Hindlimb muscle (tissue), 1 donor: ENCODE data around the gene EHMT1. TPM values are rescaled to one million over a fixed set of nuclear protein-coding genes. Genes with fewer than 3 reads are reported as not detected.
"Not testable (repeated sequence)": the region's sequence is repeated elsewhere in the genome, so short reads cannot be mapped to it uniquely, and the experiment has no call there.

Experiments
- DNase-seq: peaks from one replicate; pipeline ENCODE4 v3.0.0-alpha.2; 2013
- polyA plus RNA-seq: library from polyadenylated mRNA; unstranded; fragments of 120-200 nt; gene quantifications from one replicate; pipeline ENCODE4 v1.2.1, GENCODE V29; 2013; ENCODE audit not compliant: insufficient read length

EHMT1 gene
- polyA plus RNA-seq, 1 donor, result 50.4 TPM

DNA sequence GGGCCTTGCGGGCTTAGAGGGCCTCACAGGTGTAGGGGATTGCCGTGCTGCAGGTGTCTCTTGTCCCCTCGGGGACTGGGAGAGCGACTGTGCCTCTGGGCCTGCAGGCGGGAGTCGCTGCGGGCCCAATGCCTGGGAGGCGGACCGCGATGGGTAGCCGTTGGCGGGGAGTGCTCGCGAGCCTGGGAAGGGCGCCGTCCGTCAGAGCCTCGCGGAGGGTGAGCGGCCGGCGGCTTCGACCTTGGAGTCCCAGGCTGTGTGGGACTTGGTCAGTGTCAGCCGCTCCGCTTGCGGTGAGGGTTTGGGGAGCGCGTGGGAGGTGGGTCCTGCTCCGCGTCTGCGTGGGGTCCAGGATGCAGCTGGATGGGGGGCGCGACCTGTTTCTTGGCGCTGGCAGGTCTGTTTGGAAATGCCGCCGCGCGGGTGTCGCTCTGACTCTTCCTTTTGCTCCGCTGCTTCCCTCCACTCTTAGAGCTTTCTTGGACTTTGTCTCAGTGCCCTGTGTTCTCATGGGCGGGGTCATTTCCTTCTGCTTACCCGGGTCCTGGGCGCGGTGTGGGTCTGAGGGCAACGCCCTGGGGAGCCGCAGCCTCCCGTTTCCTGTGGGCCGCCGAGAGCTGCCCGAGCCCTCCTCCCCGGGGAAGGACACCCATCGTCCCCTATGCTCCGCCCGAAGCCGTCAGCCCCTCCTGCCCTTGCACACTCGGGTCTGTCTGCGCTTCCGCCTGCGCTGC, 169.9 kb downstream of the EHMT1 start:
- no peak for DNase-seq

DNA sequence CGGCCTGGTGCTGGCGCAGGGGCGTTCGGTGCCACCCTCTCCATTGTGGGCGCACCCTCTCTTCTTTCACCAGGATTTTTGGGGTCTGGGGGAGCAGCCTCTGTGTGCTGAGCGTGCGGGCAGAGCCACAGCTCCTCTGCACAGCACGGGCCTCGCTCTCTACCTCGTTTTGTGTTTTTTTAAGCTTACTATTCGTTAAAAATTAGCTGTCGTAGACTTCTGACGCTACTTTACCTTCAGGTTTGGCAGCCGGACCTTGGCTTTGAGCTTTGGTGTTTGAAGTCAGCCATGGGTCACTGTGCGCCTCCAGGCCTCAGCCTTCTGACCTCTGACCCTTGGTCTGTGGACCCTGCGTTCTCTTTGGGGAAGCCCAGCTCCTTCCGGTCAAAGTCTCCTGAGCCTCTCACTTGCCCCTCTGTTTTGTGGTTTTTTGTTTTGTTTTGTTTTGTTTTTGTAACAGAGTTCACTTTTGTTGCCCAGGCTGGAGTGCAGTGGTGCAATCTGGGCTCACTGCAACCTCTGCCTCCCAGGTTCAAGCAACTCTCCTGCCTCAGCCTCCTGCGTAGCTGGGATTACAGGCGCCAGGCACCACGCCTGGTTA, 170.6 kb downstream of the EHMT1 start:
- DNase-seq, result no peak

DNA sequence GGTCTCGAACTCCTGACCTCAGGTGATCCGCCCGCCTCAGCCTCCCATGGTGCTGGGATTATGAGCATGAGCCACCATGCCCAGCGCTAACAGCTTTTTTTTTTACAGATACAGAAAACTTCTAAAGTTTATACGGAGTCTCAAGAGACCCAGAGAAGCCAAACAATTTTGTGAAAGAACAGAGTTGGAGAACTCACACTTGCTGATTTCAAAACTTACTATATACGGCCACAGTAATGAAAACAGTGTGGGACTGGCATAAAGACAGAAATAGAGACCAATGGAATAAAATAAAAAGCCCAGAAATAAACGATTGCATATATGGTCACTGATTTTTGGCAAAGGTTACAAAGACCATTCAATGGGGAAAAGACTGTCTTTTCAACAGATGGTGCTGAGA, 173.1 kb downstream of the EHMT1 start:
- no peak for DNase-seq

DNA sequence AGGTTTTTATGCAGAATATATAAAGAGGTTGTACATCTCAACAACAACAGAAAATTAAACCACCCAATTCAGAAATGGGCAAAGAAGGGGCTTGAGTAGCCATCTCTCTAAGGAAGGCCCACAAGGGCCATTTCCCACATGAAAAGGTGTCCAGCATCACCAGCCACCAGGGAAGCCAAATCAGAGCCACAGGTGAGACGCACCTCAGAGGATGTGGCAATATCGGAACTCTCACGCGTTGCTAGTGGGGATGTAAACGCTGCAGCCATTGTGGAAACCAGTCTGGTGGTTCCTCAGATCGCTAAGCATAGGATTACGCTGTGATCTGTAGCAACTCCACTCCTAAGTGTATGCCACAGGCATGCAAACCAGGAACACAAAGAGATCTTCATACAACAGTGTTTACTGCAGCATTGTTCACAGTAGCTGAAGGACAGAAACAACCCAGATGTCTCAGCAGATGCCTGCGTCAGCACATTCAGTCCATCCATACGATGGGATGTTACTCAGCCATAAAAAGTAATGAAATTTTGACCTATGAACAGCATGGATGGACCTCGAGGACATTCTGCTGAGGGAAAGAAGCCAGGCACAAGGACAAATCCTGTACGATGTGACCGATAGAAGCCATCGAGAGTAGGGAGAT, 174.5 kb downstream of the EHMT1 start:
- no peak for DNase-seq

DNA sequence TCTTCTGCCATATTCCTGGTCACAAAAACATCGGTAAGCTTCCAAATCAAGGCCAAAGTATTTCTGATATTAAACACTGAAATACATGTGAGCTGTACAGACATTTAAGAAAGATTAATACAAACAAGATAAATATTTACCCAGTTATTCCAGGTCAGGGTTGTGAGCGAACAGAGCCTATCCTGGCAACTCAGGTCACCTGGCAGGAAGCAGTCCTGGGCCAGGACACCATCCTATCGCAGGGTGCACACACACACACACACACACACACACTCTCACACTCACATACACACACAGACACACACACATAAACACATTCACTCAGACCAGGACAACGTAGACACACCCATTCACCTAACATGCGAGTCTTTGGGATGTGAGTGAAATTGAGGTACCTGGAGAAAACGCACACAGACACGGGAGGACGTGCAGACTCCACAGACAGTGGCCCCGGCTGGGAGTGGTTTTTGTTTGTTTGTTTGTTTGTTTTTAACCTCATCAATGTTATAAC, 176.4 kb downstream of the EHMT1 start:
- DNase-seq, result no peak

DNA sequence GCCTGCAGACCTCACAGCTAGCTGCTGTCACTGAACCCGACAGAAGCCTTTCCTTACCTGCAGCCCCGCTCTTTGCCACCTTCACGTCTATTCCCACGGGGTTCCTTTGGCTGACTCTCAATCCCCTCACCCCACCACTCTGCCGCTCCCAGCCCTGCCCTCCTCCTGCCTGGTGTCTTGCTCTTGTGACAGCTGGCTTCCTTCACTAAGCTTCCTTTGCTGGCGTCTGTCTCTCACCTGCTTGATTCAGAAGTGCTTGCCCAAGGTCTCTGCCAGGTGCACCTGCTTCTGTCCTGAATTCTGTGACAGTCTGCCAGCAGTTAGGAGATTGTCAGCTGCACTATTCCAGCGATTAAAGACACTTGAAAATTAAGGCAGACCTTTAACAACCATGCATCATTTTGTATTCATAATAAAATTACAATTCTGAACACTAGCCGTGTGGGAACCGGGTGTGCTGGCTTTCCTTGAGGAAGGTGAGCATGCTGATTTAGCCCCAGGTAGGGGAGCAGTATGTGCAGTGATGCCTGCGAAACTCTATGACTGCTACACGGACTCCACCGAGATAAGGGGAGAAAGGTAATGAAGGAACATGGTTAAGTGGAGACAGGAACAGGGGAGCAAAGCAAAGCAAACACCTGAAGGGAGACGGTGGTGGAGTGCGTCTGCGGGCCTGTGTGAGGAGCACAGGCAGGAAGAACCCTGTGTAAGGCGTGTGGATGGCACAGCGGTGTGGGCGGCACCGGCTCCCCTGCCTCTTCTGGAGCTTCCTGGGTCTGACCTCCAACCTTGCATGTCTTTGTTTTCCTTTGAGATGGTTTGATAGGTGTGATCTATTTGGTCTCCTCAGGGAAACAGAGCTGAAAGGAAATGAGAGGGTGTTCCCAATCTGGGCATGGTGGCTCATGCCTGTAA, 178.7 kb downstream of the EHMT1 start:
- no peak for DNase-seq

DNA sequence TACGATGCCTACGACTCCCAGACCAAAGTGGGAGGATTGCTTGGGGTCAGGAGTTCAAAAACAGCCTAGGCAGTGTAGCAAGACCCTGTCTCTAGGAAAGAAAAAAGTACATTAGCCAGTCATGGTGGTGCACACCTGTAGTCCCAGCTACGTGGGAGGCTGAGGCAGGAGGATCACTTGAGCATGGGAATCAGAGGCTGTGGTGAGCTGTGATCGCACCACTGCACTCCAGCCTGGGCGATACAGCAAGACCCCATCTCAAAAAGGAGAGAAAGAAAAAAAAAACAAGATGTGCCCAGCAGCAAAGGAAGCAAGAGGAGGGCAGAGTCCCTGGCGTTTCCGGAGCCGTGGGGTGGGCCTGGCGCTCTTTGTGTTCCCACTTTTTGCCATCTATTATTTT, 179.3 kb downstream of the EHMT1 start:
- DNase-seq, result no peak

DNA sequence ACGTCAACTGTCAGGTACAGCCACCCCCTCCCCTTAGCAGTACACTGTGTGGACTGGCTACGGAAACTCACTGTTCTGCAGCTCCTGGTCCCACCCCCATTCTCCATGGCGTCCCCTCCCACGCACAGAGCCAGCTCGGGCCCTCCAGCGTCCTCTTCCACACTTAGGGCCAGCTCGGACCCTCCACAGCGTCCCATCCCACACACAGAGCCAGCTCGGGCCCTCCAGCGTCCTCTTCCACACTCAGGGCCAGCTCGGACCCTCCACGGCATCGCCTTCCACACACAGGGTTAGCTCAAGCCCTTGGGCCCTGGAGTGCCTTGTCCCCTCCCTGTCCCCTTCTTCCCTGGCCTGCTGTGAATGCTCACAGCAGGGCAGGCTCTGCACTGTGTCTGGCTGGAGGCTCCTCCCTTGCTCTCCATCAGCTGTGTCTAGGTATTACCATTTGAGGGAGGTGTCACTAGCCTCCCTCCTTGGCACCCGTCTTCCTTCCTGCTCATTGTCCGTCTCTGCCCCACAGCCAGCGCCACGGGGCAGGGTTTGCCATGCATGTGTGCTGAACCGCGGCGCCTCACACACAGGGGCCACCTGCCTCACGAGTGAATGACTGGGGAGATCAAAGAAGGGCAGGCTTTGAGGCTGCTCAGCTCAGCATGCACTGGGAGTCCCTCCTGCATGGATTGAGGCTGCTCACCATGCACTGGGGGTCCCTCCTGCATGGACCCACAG, 180.3 kb downstream of the EHMT1 start:
- no peak for DNase-seq

DNA sequence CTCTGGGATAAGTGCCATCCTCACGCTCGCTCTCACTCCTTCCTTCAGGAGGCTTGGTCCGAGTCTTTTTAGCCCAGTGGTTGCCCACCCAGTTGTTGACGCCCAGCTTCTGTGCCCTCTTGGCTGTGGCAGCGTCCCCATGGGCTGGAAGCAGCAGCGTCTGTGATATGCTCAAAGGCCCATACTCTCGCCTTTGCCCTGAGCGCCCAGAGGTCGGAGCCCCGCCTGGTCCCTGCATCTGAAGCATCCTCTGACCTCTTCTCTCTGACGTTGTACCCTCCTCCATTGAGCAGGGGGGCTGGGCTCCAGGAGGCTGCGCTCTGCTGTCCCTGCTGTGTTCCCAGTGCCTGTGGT, 180.8 kb downstream of the EHMT1 start:
- DNase-seq, result no peak

DNA sequence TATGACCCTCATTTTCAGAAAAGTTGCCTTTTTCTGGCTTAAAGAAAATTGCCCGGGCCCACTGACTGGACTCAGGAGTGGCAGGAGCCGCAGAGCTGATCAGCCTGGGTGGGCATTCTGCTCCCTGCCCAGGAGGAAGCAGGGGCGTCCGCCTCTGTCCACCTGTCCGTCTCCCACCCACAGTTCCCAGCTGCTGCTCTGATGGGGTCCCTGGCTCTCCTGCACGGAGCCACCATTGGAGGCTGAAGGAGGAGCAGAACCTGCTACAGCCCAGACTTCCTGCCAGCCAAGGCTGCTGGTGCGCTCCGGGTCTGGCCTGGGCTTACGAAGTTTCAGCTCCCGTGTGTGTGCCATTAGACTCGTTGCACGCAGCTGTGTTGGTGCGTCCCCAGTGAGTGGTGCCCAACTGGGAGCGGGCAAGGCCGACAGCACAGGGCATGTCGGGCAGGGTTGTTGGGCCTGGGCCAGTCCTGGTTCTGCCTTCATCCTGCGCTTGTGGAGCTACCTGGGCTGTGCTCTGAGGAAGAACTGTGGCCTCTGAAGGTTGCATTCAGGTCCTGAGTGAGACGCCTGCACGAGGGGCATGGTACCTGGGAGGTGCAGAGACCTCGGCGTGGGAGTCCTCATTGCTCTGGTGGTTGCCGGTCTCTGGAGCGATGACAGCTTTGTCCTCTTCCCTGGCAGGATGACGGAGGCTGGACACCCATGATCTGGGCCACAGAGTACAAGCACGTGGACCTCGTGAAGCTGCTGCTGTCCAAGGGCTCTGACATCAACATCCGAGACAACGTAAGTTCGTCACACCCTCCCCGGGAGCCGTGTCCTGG, 181.6 kb downstream of the EHMT1 start:
- no peak for DNase-seq

DNA sequence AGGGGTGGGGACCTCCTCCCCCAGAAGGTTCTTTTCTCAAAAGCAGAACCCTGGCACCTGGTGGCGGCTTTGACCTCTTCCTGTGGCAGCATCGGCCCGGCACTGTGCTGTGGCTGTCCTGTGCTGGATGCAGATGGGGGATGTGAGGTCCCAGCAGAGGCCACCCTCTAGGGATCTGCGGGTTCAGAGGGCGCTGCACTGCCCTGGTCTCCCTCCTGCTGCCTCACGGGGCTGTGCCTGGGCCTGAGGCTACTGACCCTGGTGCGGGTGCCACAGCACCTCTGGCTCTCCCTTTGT, 182.2 kb downstream of the EHMT1 start:
- no peak for DNase-seq

DNA sequence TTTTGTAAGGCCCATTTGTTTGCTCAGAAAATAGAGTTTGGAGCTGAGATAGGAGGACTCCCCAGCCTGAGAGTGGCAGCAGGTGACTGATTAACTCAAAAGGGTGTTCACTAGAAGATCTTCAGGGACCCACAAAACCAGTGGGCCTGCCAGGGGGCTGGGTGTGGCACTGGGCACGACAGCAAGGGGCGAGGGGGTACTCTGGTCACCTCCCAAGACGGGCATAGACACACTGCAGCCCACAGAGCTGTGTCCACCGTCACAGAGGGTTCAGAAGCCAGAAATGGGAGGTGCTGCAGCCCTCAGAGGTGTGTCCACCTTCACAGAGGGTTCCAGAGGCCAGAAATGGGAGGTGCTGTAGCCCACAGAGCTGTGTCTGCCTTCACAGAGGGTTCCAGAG, 183.2 kb downstream of the EHMT1 start:
- DNase-seq, result no peak

DNA sequence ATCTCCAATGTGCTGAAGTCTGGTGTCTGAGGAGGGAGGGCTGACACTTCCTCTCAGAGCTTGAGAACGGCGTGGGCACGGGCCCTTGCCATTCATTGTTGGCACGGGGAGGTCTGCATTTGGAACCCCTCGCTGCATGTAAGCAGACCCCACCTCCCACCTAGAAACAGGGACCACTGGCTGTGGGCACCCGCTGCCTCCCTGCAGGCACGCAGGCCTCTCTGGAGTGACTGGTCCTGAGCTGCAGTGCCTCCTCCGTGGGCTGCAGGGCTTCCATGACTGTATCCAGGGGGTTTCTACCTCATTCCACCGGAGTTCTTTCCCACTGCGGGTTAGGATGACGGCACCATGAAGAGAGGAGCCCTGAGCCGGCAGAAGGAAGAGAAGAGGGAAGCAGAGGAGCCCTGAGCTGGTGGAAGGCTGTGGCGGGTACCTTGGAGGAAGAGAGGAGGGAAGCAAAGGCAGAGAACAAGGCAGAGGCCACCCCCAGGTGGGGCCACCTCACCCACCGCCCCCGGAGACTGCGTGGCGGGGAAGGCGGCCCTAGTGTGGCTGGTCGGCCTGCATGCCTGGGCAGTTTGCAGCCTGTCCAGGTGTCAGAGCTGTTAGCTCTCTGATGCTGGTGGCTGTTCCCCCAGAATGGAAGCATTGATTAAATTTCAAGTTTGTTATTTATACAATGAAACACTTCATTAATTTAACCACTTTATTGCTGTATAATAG, 183.9 kb downstream of the EHMT1 start:
- DNase-seq, result no peak

DNA sequence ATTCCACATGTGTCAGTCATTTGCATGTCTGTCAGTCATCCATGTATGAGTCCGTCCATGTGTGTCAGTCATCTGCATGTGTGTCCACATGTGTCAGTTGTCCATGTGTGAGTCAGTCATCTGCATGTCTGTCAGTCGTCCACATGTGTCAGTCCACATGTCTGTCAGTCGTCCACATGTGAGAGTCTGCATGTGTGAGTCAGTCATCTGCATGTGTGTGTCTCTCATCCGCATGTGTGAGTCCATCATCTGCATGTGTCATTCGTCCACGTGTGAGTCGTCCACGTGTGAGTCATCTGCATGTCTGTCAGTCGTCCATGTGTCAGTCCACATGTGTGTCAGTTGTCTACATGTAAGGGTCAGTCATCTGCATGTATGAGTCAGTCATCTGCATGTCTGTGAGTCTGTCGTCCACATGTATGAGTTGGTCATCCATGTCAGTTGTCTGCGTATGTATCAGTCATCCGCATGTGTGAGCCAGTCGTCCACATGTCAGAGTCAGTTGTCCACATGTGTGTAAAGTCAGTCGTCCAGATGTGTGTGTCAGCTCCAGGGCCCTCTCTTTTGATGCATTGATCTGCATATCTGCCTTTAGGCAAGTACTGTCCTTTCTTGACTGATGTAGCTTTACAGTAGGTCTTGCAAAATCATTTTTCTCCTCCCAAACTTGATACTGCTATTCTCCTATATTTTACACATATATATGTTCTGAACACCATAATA, 186.3 kb downstream of the EHMT1 start:
- no peak for DNase-seq

DNA sequence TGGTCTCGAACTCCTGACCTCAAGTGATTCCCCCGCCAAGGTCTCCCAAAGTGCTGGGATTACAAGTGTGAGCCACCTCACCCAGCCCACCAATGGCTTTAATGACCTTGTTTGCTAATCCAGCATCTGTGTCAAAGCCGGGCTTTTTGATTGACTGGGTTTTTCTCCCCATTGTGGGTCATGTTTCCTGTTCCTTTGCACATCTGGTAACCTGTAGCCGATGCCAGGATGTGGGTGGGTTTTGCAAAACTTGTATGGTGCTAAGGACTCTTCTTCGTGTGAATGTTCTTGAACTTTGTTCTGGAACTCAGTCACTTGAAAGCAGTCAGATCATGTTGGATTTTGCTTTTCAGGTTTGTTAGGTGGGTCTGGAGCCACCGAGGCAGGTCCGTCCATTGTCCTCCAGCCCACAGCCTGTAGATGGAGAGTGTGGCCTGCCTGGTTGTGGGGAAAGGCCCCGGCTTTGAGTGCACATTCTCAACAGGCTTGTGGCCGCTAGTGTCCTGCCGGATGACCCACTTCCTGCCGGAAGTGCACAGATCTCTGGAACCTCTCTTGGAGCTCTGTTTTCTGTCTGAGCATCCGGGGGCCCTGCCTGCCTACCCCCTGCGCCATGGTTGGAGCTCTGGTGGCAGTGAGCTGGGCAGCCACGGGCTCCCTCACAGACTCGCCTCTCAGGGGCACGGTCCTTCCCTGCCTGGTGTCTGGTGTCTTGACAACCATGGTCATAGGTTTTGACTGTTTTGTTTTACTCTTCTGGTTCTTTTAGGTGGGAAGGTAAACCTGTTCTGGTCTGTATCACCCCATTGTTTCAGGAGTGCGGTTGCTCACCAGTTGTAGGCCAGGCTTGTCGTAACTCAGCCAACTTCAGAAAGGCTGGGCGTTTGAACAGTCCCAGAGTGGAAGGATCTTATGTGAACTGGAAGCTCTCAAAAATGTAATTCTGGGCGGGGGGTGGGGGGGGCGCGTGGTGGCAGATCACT, 189.2 kb downstream of the EHMT1 start:
- no peak for DNase-seq

DNA sequence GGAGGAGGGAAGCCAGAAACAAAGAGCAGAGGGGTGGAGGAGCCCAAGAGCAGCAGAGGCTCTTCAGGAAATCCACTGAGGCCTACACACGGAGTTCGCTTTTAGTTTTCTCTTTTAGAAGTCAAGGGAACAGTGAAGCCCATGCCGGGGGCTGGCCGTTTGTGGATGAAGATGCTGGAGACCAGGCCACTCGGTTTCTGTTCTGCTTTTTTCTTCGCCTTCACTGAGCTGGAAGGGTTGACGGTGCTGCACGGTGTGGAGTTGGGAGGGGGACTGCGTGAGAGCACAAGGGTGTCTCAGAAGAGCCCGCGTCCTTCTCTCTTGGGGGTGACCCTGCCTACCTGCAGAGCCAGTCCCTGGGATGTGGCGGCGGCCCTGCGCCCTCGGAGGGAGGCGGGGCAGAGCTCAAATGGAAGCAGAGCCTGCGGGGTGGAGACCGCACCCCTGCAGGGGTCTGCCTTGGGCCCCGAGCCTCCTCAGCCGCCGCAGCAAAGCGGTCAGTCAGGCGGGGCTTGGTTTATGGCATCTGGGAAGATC, 190.3 kb downstream of the EHMT1 start:
- DNase-seq, result no peak

DNA sequence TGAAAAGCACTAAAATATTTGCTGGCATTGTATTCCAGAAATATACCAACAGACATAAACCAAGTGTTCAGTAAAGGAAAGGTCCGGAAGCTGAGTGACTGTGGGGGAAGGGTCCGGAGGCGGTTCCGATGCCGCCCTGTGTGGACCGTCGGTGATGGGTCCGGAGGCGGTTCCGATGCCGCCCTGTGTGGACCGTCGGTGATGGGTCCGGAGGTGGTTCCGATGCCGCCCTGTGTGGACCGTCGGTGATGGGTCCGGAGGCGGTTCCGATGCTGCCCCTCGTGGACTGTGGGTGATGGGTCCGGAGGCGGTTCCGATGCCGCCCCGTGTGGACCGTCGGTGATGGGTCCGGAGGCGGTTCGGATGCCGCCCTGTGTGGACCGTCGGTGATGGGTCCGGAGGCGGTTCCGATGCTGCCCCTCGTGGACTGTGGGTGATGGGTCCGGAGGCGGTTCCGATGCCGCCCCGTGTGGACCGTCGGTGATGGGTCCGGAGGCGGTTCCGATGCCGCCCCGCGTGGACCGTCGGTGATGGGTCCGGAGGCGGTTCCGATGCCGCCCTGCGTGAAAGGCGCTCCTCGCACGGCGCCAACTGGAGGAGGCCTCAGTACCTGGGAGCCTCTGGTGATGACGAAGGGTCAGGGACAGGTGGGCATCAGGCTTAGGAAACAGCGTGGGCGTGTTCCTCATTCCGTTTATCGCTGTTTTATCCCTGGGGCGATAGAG, 191.1 kb downstream of the EHMT1 start:
- not testable (repeated sequence) for DNase-seq
